ENCODE data around the gene PROM1. TPM values are rescaled to one million over a fixed set of nuclear protein-coding genes. Genes with fewer than 3 reads are reported as not detected.

Gene PROM1
- polyA plus RNA-seq, 3 donors = not detected

DNA sequence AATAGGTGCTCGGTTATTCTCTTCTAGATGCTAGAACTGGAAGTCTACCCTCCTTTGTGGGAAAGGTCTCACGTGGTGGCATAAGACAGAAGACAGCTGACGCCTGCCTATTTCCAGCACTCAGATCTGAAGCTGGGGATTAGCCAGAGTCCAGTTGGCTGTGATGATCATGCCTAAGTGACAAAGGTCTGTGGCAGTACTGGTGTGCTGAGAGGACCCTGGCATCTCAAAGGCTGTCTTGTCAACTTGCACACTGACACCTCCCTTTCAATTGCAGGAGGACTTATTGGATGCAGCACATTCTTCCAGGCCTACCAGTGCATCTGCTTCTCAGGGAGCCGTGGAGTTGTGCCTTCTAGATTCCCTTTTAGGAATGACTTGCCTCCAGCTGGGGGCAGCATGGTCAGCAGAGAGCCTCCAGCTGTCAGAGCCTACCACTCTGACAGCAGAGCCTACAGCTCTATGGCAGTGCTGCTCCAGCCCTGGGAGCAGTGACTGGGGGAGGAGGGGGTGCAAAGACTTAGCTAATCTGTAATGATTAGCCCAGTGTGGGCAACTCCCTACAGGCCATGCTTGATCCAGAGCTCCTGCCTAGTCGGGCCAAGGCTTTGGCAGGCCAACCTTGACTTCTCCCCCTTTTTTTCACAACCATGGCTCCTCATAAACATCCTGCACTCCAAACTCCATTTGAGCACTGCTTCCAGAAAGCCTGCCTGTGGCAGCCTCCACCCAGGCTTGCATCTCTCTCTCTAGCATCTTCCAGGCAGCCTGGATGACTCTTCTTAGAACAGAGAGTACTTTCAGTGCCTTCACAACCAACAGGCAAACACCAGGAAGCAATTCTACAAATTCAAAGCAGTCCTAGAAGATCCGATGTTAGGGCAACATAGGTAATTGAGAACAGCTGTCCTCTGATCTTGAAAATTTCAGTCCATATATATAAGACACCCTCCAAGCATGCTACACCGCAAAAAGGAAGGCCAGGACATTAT lies 107.1 kb downstream of the PROM1 start:
- Mint-ChIP-seq H3K9me3 (no peaks in the 10 kb centered on the region), H3K27ac (no peak overlapping the region), H3K4me3 (no peak overlapping the region), H3K27me3 (ENCODE audit: low read depth in 3 of 3) (peaks cover 0 to 5% (median 1%) of the 10 kb centered on the region in 3 donors), H3K36me3 (no peaks in the 10 kb centered on the region), H3K4me1 (peaks cover 6% of the 10 kb centered on the region)
- TF ChIP-seq, protein P1, sequence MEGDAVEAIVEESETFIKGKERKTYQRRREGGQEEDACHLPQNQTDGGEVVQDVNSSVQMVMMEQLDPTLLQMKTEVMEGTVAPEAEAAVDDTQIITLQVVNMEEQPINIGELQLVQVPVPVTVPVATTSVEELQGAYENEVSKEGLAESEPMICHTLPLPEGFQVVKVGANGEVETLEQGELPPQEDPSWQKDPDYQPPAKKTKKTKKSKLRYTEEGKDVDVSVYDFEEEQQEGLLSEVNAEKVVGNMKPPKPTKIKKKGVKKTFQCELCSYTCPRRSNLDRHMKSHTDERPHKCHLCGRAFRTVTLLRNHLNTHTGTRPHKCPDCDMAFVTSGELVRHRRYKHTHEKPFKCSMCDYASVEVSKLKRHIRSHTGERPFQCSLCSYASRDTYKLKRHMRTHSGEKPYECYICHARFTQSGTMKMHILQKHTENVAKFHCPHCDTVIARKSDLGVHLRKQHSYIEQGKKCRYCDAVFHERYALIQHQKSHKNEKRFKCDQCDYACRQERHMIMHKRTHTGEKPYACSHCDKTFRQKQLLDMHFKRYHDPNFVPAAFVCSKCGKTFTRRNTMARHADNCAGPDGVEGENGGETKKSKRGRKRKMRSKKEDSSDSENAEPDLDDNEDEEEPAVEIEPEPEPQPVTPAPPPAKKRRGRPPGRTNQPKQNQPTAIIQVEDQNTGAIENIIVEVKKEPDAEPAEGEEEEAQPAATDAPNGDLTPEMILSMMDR (IDR thresholded peaks at IDR 0.05) = no peak
- Histone ChIP-seq H3K27me3 (ENCODE audit: control insufficient read depth in 2 of 2, insufficient read depth in 2 of 2, low read length in 2 of 2) (no peaks in the 10 kb centered on the region), H3K27ac (ENCODE audit: low read depth in 1 of 2, low read length in 2 of 2) (no peak overlapping the region), H4K20me1 (ENCODE audit: insufficient read depth, low read length) (no peaks in the 10 kb centered on the region), H3K9me3 (replicated peaks in 1 of 2; ENCODE audit: control insufficient read depth in 1 of 2, insufficient read depth in 1 of 2, low read length in 2 of 2) (no peaks in the 10 kb centered on the region), H3K79me2 (ENCODE audit: insufficient read depth, low read length) (no peaks in the 10 kb centered on the region), H3K4me3 (replicated peaks in 1 of 3; ENCODE audit: low read depth in 2 of 3, low read length in 3 of 3) (no peak overlapping the region), H3K36me3 (replicated peaks in 1 of 2; ENCODE audit: control insufficient read depth in 1 of 2, insufficient read depth in 2 of 2, low read length in 2 of 2) (no peaks in the 10 kb centered on the region), H3K4me2 (replicated peaks; ENCODE audit: extremely low read depth, low read length, poor library complexity, severe bottlenecking) (no peak overlapping the region), H3K4me1 (ENCODE audit: control insufficient read depth in 1 of 2, insufficient read depth in 2 of 2, low read length in 2 of 2) (peaks cover 0 to 6% of the 10 kb centered on the region in 2 donors), H2AFZ (ENCODE audit: insufficient read depth, low read depth, low read length, poor library complexity, severe bottlenecking) (no peak overlapping the region), H3K9ac (ENCODE audit: insufficient read depth, low read length, poor library complexity, severe bottlenecking) (no peak overlapping the region)
- whole genome bisulfite sequencing (ENCODE audit: insufficient coverage) = 97% methylated on average over 7 of the region's 7 CpGs
- intact Hi-C loops (cut with micrococcal nuclease) = no loop called here
- no peak for DNase-seq

DNA sequence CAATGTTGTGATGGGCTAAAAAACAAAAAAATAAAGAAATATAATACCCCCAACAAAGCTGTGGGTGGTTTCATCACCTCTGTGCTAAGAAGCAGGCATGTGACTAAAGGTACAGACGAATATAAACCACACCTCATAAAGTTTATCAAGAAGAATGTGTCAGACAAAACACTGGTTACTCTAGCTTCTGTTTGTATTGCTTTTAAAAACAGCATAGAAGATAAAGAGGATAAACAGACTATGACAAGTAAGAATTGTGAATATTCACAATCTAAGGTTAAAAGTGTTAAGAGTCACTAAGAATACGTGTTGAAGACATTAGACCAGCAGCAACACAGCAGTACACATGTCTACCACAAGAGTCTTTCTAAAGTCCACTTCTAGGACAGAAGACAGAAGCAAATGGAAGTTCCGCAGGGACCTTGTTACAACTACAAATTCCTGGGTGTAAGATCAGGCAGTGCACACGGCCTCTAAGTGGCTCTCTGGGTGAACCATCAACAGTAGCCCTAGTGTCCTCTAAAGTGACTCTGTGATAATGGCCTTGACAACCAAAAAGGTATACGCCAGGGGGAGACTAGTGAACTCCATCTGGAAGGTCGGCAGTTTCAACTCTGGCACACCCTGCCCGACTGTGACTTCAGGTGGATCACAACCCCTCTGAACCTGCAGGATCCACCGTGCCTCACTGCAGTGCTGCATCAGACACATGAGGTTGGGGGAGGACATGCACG lies 112.6 kb downstream of the PROM1 start:
- 98% methylated on average over 5 of the region's 9 CpGs for WGBS (ENCODE audit: insufficient coverage)
- TF ChIP-seq, protein P1 (IDR thresholded peaks at IDR 0.05) = no peak

More for the DNA sequence above, 112.6 kb downstream of the PROM1 start:
- Histone ChIP-seq H2AFZ (ENCODE audit: insufficient read depth, low read depth, low read length, poor library complexity, severe bottlenecking) (no peak overlapping the region), H4K20me1 (ENCODE audit: insufficient read depth, low read length) (no peaks in the 10 kb centered on the region), H3K4me1 (ENCODE audit: control insufficient read depth in 1 of 2, insufficient read depth in 2 of 2, low read length in 2 of 2) (no peaks in the 10 kb centered on the region), H3K27me3 (ENCODE audit: control insufficient read depth in 2 of 2, insufficient read depth in 2 of 2, low read length in 2 of 2) (no peaks in the 10 kb centered on the region), H3K79me2 (ENCODE audit: insufficient read depth, low read length) (no peaks in the 10 kb centered on the region), H3K9me3 (replicated peaks in 1 of 2; ENCODE audit: control insufficient read depth in 1 of 2, insufficient read depth in 1 of 2, low read length in 2 of 2) (no peaks in the 10 kb centered on the region), H3K4me3 (replicated peaks in 1 of 3; ENCODE audit: low read depth in 2 of 3, low read length in 3 of 3) (no peak overlapping the region), H3K36me3 (replicated peaks in 1 of 2; ENCODE audit: control insufficient read depth in 1 of 2, insufficient read depth in 2 of 2, low read length in 2 of 2) (no peaks in the 10 kb centered on the region), H3K27ac (ENCODE audit: low read depth in 1 of 2, low read length in 2 of 2) (no peak overlapping the region), H3K9ac (ENCODE audit: insufficient read depth, low read length, poor library complexity, severe bottlenecking) (no peak overlapping the region), H3K4me2 (replicated peaks; ENCODE audit: extremely low read depth, low read length, poor library complexity, severe bottlenecking) (no peak overlapping the region)
- peaks cover 4% of the 10 kb centered on the region for H3K4me1 Mint-ChIP-seq
- peaks cover 0 to 1% (median 0%) of the 10 kb centered on the region in 7 donors for H3K9me3 Mint-ChIP-seq
- no peak for DNase-seq
- no peak overlapping the region for H3K4me3 Mint-ChIP-seq
- peaks cover 0 to 1% (median 1%) of the 10 kb centered on the region in 3 donors for H3K27me3 Mint-ChIP-seq (ENCODE audit: low read depth in 3 of 3)
- H3K36me3 Mint-ChIP-seq = no peaks in the 10 kb centered on the region
- no peak overlapping the region for H3K27ac Mint-ChIP-seq
- intact Hi-C loops (cut with micrococcal nuclease) = no loop called here

Measured in CD14-positive monocyte (primary cell).